ENCODE measurements around the gene PRKCZ. TPM values are rescaled to one million over a fixed set of nuclear protein-coding genes. Genes with fewer than 3 reads are reported as not detected.
A peak's percentile ranks its signal among the peaks of the same experiment; 100 is the strongest.

PRKCZ gene
- total and polyA plus RNA-seq, 4 donors: 4.8 to 9.9 (median 8.4) TPM

GRCh38 chr1:2190491-2190976 is 140.3 kb downstream of the PRKCZ start:
- no peak for TF ChIP-seq HNF4A (conservative IDR thresholded peaks at IDR 0.05)
- no peak for TF ChIP-seq RXRA (IDR thresholded peaks at IDR 0.05)
- no peak for TF ChIP-seq ATF3 (IDR thresholded peaks at IDR 0.05)
- TF ChIP-seq TAF1 (conservative IDR thresholded peaks at IDR 0.05): no peak
- DNase-seq (ENCODE audit: low spot score): no peak
- Histone ChIP-seq H3K9me3 (ENCODE audit: control insufficient read depth in 4 of 4, low read length in 3 of 4) (no peaks in the 10 kb centered on the region), H3K36me3 (ENCODE audit: control insufficient read depth in 4 of 4, insufficient read depth in 3 of 4, low read depth in 1 of 4, low read length in 3 of 4) (peaks cover 0 to 4% (median 0%) of the 10 kb centered on the region in 4 donors), H3K4me1 (ENCODE audit: control insufficient read depth in 4 of 4, insufficient read depth in 4 of 4, low read length in 3 of 4) (peaks cover 11 to 33% (median 19%) of the 10 kb centered on the region in 4 donors), H3K9ac (ENCODE audit: low read depth in 1 of 2, low read length in 2 of 2) (peak overlapping the region in 1 of 2 donors; percentile 92), H3K4me3 (ENCODE audit: low read depth in 1 of 3, low read length in 3 of 3) (peak overlapping the region; percentile 64 to 83 (median 65)), H3K27me3 (ENCODE audit: control insufficient read depth in 4 of 4, insufficient read depth in 4 of 4, low read length in 3 of 4) (no peaks in the 10 kb centered on the region), H3K27ac (ENCODE audit: low read depth in 1 of 2, low read length in 2 of 2) (peak overlapping the region; percentile 98 to 99)
- 61% methylated on average over 19 of the region's 19 CpGs for WGBS

- Histone ChIP-seq H3K36me3 (ENCODE audit: control insufficient read depth in 4 of 4, insufficient read depth in 3 of 4, low read depth in 1 of 4, low read length in 3 of 4) (no peaks in the 10 kb centered on the region), H3K27ac (ENCODE audit: low read depth in 1 of 2, low read length in 2 of 2) (peak overlapping the region; percentile 34 to 50), H3K9ac (ENCODE audit: low read depth in 1 of 2, low read length in 2 of 2) (peak overlapping the region in 1 of 2 donors; percentile 47), H3K4me3 (ENCODE audit: low read depth in 1 of 3, low read length in 3 of 3) (no peak overlapping the region), H3K9me3 (ENCODE audit: control insufficient read depth in 4 of 4, low read length in 3 of 4) (no peaks in the 10 kb centered on the region), H3K4me1 (ENCODE audit: control insufficient read depth in 4 of 4, insufficient read depth in 4 of 4, low read length in 3 of 4) (peaks cover 11 to 33% (median 20%) of the 10 kb centered on the region in 4 donors), H3K27me3 (ENCODE audit: control insufficient read depth in 4 of 4, insufficient read depth in 4 of 4, low read length in 3 of 4) (no peaks in the 10 kb centered on the region)
- no peak for TF ChIP-seq HNF4G (IDR thresholded peaks at IDR 0.05)
- TF ChIP-seq EGR1 (IDR thresholded peaks at IDR 0.05; ENCODE audit: low read depth in 2 of 2): no peak
- no peak for TF ChIP-seq JUND (IDR thresholded peaks at IDR 0.05)
- TF ChIP-seq RAD21 (IDR thresholded peaks at IDR 0.05): no peak
- TF ChIP-seq GABPA (IDR thresholded peaks at IDR 0.05 in 1 of 2, conservative IDR thresholded peaks at IDR 0.05 in 1 of 2): no peak
- TF ChIP-seq FOXA2 (IDR thresholded peaks at IDR 0.05): no peak
- no peak for TF ChIP-seq CTCF (IDR thresholded peaks at IDR 0.05; ENCODE audit: low read depth, low read length, missing input control)
- TF ChIP-seq RXRA (IDR thresholded peaks at IDR 0.05): no peak
- TF ChIP-seq ATF3 (IDR thresholded peaks at IDR 0.05): no peak
- no peak for TF ChIP-seq YY1 (IDR thresholded peaks at IDR 0.05)
- no peak for TF ChIP-seq ZBTB33 (IDR thresholded peaks at IDR 0.05)
- TF ChIP-seq SP1 (IDR thresholded peaks at IDR 0.05): no peak
- no peak for TF ChIP-seq TAF1 (conservative IDR thresholded peaks at IDR 0.05)
- no peak for TF ChIP-seq MAX (IDR thresholded peaks at IDR 0.05)
- TF ChIP-seq FOXA1 (IDR thresholded peaks at IDR 0.05): no peak
- TF ChIP-seq REST (IDR thresholded peaks at IDR 0.05): no peak
- TF ChIP-seq NR2F2 (IDR thresholded peaks at IDR 0.05): no peak
- TF ChIP-seq HNF4A (conservative IDR thresholded peaks at IDR 0.05): no peak
- WGBS: 87% methylated on average over 30 of the region's 30 CpGs
- DNase-seq (ENCODE audit: low spot score): no peak
Observed at GRCh38 chr1:2192031-2192995, 142.1 kb downstream of the PRKCZ start.
